Measurements from ENCODE around the gene RPP25L.

DNA sequence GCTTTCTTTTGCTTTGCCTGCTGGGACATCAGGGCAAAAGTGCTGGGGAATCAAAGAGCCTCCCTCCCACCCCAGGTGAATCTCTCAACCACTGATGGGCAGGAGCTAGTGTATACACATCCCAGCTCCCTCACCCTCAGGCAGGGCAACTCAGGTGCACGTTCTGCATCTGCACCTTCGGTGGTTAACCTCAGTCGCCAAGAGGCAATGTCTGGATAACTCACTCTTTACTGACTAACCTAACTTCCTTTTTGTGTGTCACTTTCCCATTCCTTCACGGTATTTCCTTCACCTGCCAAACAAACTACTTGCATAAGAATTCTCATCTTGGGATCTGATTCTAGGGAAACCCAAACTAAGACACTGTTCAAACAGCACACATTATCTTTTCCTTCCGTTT, 48.6 kb downstream of the RPP25L start:
- TF ChIP-seq, protein P1, sequence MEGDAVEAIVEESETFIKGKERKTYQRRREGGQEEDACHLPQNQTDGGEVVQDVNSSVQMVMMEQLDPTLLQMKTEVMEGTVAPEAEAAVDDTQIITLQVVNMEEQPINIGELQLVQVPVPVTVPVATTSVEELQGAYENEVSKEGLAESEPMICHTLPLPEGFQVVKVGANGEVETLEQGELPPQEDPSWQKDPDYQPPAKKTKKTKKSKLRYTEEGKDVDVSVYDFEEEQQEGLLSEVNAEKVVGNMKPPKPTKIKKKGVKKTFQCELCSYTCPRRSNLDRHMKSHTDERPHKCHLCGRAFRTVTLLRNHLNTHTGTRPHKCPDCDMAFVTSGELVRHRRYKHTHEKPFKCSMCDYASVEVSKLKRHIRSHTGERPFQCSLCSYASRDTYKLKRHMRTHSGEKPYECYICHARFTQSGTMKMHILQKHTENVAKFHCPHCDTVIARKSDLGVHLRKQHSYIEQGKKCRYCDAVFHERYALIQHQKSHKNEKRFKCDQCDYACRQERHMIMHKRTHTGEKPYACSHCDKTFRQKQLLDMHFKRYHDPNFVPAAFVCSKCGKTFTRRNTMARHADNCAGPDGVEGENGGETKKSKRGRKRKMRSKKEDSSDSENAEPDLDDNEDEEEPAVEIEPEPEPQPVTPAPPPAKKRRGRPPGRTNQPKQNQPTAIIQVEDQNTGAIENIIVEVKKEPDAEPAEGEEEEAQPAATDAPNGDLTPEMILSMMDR (IDR thresholded peaks at IDR 0.05; ENCODE audit: low read length): no peak
- TF ChIP-seq EZH2 (optimal IDR thresholded peaks at IDR 0.05; ENCODE audit: low read depth, low read length): no peak

Measured in MM.1S (cell line).